Activated naive CD4-positive, alpha-beta T cell treated with anti-CD3 and anti-CD28 coated beads, Interleukin-2, amount 50 U/mL, for 24 hours (primary cell): Measurements from ENCODE around the gene STK24.

ENCODE experiments used
- H3K27ac Mint-ChIP-seq: one replicate; pipeline ENCODE4 v1.8.0; 2021; ENCODE audit warnings: mild to moderate bottlenecking, mixed read lengths
- H3K27me3 Mint-ChIP-seq: one replicate; pipeline ENCODE4 v1.8.0; 2021; ENCODE audit warnings: mixed read lengths
- H3K36me3 Mint-ChIP-seq: one replicate; pipeline ENCODE4 v1.8.0; 2021; ENCODE audit warnings: mixed read lengths
- H3K4me1 Mint-ChIP-seq: one replicate; pipeline ENCODE4 v1.8.0; 2021; ENCODE audit warnings: mixed read lengths
- H3K4me3 Mint-ChIP-seq: one replicate; pipeline ENCODE4 v1.8.0; 2021; ENCODE audit warnings: mild to moderate bottlenecking, mixed read lengths
- H3K9me3 Mint-ChIP-seq: one replicate; pipeline ENCODE4 v1.8.0; 2021; ENCODE audit warnings: mixed read lengths

Gene STK24

DNA sequence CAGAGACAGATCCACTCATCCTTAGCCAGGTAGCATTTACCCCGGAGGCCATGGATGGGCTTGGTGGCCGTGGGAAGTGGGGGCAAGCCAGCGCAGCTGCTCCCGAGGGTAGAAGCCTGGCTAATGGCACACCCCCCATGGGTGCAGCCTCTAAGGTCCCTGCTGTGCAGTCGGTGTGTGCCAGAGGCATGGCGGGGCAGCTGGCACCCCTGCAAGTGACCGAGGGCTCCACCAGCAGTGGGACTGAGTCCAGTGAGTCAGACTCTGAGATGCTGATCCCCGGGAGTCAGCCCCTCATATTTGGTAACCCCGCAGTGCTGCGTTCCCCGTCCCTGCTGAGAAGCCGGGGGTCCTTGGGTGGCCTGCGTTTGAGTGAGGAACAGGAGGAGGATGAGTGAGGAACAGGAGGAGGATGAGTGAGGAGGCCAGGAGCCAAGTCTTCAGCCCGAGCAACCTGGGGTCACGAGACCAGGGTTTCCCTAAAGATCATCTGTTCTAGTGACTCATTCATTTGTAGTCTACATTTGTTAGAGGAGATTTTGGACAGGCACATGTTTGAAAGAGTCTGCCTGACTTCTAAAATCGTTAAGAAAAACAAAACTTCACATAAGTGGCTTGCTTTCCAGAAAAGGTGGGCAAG lies 180.7 kb downstream of the STK24 start:
- Mint-ChIP-seq H3K36me3 (no peaks in the 10 kb centered on the region), H3K27me3 (peaks cover 7% of the 10 kb centered on the region), H3K9me3 (no peaks in the 10 kb centered on the region), H3K27ac (no peak overlapping the region), H3K4me3 (no peak overlapping the region), H3K4me1 (no peaks in the 10 kb centered on the region)
